ENCODE data around the gene ADAP2.

DNA sequence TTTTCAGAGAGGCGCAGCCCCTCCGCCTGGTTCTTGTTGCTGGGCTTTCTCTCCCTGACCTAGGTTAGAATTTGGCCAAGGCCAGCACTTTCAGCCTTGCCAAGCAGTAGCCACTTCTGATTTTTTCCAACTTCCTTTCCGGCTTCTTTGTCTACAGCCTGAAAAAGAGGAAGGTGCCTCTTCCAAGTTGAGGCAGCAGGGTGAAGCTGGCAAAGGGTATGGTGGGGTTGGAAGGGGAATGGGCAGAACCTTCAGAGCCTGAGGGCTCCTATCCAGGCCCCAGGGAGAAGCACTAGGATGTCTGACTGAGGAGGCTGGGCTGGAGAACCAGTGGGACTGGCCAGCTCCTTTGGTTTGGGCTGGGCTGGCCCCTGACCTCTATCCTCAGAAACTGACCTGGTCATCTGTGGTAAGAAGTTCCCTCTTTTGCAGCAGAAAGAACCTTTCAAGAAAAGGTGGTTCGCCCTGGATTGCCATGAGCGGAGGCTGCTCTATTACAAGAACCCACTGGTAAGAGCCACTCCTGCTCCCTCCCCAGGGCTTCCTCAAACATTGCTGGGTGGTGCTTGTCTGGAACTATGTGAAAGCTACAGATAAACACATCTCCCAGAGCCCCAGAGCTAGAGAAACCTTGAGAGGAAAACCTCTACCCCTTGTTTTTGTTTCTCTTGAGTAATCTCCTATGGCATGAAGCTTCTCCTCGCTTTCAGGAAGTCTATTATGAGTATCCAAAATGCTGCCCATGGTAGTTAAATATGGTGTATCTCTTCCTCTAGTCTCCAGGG lies 32.5 kb downstream of the ADAP2 start:
- TF ChIP-seq, protein P1, sequence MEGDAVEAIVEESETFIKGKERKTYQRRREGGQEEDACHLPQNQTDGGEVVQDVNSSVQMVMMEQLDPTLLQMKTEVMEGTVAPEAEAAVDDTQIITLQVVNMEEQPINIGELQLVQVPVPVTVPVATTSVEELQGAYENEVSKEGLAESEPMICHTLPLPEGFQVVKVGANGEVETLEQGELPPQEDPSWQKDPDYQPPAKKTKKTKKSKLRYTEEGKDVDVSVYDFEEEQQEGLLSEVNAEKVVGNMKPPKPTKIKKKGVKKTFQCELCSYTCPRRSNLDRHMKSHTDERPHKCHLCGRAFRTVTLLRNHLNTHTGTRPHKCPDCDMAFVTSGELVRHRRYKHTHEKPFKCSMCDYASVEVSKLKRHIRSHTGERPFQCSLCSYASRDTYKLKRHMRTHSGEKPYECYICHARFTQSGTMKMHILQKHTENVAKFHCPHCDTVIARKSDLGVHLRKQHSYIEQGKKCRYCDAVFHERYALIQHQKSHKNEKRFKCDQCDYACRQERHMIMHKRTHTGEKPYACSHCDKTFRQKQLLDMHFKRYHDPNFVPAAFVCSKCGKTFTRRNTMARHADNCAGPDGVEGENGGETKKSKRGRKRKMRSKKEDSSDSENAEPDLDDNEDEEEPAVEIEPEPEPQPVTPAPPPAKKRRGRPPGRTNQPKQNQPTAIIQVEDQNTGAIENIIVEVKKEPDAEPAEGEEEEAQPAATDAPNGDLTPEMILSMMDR (IDR thresholded peaks at IDR 0.05 in 8 of 11, conservative IDR thresholded peaks at IDR 0.05 in 3 of 11) = no peak
- no peak for TF ChIP-seq POLR2A (IDR thresholded peaks at IDR 0.05)
